Fibroblast of gingiva (primary cell): ENCODE measurements around the gene CFAP52.
"Not testable (repeated sequence)": the region's sequence is repeated elsewhere in the genome, so short reads cannot be mapped to it uniquely, and the experiment has no call there.

Experiments used
- DNase-seq: peaks from one replicate; pipeline ENCODE4 v3.0.0-alpha.2; 2011; ENCODE audit warnings: low read depth

CFAP52 gene

DNA sequence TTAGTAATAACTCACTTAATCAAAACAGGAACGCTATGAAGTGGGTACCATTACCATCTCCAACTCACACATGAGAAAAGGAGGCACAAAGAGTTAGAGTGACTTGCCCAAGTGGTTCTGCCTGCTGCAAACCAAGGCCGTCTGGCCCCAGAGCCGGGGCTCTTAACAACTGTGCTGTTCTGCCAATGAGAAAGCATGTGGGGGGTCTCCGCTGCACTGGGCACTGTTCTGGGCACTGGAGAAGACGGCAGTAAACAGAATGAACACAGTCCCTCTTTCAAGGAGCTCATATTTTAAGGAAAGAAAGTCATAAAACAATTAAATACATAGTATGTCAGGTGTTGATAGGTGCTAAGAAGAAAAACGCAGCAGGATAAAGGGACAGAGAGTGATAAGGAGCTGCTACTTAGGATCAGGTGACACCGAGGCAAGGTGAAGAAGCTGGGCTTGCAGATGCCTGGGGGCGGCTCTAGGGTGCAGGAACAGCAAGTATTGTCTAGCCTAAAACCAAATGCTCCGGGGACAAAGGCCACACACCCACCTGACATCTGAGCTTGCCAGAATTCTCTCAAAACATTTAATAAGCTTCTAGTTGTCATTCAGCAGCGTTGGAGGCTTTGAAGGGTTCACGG lies 7.4 kb upstream of the CFAP52 start:
- DNase-seq = no peak

DNA sequence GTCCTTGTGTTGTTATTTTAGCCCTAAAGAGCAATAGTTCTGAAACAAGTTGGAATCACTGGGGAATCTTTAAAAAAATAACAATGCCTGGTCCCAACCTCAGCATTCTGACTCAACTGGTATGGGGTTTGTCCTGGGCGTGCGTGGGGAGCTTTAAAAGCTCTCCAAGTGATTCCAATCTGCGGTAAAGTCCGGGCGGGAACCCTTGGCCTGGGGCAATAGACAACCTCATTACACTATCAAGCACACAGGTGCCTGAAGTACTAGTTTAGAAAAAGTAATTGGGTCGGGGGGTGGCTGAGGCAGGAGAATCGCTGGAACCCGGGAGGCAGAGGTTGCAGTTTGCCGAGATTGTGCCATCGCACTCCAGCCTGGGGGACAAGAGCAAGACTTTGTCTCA lies 5.2 kb upstream of the CFAP52 start:
- DNase-seq = no peak

DNA sequence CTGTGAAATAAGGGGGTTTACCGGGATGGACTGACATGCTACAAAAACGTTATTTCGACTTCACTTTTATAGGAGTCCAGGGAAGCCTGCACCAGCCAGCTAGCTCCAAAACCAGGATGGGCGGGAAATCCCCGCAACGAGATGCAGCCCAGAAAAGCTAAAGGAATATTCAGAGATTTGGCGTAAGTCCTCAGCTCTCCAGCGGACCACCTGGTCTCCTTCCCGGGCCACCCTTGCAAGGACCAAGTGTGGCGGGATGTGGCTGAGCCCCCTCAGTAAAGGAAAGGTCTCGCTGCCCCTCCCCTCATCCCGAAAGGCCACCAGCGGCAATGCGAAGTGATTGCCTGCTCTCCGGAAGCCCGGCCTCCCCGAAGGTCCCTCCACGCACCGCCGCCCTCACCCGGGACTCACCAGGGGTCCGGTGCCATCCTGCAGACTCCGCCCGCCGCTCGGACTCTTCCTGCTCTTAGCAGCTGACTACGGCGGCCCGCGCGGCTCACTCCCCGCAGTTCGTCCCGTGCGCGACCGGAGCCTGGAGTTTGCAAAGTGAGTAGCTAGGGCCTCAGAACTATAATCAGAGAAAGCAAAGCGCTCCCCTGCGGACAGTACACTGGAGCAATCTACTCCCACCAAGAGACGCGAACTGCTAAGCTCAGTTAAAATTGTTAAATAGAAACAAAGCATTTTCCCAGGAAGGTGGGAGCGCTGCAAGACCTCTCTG lies 901 bp upstream of the CFAP52 start, which contains the start of gene STX8:
TSS of gene STX8 (minus strand) at position 440 of the 721 bp plus-strand sequence. CDS start at position 428, 12 bp downstream.
- peak; percentile 91 for DNase-seq

DNA sequence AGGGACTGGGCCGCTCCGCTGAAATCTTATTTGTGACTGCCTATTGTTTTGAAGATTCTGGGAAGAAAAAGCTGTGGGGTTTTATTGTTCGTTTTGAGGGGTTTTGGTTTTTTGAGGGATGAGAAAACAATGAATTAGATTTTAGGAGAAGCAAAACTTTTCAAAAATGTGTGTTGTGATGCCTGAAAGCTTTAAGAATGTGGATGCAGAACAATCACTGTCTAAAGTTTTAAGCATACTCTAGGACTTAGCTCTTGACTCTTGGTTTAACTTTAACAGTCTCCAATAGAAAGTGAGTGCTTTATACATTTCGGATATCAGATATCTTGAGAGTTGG lies 899 bp downstream of the CFAP52 start:
- no peak for DNase-seq

DNA sequence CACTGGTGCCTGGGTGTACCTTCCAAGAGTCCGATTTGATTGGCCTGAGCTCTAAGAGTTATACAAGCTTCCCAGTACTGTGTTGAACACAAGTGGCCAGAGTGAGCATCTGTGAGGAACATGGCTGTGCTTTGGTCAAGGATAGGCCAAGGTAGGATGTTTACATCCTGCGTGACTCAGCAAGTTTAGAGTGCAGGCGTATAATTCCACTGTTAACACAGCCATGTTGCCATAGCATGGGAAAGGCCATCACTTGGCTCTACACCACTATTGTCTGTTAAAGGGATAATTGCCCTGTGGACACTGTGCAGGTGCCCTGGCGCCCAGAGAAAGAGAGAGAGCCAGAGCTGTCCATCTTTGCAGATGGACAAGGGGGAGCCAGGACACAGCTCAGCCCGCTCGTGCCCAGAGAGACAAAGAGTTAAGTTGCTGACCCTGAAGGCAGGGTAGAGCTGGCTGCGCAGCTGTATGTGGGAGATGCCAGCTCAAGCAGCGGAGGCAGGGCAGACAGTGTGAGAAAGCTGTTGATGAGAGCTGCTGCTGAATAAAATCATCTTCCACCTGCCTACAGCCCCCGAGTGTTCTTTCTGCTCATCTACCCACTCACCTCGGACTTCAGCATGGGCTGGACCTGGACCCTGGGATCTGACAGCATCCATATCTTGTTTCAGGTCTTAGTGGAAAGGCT lies 11.7 kb downstream of the CFAP52 start:
- DNase-seq = no peak

DNA sequence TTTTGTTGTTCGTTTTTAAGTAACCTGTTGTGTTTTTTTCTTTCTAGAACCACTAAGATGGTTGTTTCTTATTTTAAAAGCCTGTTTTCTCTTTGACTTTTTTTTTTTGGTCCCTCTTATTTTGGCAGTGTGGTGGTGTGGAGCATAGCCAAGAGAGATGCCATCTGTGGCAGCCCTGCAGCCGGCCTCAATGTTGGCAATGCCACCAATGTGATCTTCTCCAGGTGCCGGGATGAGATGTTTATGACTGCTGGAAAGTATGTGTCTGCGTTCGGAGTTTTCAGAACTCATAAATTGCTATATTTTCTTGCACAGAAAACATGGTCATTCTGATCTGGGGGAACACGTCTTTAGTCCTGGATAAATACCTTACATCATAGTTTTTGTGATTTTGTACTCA lies 17.6 kb downstream of the CFAP52 start:
- no peak for DNase-seq

DNA sequence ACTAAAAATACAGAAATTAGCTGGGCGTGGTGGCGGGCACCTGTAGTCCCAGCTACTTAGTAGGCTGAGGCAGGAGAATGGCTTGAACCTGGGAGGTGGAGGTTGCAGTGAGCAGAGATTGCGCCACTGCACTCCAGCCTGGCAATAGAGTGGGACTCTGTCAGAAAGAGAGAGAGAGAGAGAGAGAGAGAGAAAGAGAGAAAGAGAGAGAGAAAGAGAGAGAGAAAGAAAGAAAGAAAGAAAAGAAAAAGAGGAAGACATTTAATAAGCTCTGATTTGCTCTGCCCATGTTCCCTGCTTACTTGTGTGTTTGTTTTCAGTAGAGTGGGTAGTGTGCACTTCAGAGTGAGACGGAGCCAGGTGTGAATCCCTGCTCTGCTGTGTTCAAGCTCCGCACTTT lies 21.2 kb downstream of the CFAP52 start:
- DNase-seq = not testable (repeated sequence)

DNA sequence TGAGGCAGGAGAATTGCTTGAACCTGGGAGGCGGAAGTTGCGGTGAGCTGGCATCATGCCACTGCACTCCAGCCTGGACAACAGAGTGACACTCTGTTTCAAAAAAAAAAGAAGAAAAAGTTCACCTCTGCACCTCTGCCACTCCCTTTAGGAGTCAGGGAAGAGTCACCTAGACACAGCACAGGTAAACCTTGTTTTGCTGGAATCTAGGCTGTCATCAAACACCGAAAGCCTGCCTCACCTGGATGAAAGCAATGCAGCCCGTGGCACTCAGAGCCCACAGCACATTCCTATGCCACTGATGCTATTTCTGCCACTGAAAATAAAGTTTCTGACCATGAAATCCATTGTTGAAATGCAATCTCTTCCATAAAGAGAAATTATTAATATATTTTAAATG lies 22.2 kb downstream of the CFAP52 start:
- no peak for DNase-seq

DNA sequence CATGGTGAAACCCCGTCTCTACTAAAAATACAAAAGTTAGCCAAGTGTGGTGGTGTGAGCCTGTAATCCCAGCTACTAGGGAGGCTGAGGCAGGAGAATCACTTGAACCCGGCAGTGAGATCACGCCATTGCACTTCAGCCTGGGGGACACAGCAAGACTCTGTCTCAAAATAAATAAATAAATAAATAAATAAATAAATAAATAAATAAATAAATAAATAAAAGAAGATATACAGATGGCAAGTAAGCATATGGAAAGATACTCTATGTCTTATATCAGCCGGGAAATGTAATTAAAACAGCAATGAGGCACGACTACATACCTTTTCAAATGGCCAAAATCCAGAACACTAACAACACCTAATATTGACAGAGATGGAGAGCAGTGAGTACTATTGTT lies 28.1 kb downstream of the CFAP52 start:
- DNase-seq = not testable (repeated sequence)

DNA sequence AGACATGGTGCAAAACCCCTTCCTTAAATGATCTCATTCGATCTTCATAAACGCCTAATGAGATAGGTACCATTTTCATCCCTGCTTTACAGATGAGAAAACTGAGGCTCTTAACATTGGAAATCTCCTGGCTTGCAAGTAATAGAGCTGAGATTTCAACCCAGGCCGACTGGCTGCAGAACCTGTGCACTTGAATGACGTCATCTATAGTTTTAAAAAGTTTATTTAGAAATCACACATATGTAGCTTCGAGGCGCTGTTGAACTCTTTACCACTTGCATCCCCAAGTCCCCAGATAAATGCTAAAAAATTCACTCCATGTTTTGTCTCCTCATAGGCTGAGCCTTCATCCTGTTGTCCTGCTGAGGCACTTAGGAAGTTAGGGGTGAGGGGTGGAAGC lies 30.0 kb downstream of the CFAP52 start:
- DNase-seq = no peak

DNA sequence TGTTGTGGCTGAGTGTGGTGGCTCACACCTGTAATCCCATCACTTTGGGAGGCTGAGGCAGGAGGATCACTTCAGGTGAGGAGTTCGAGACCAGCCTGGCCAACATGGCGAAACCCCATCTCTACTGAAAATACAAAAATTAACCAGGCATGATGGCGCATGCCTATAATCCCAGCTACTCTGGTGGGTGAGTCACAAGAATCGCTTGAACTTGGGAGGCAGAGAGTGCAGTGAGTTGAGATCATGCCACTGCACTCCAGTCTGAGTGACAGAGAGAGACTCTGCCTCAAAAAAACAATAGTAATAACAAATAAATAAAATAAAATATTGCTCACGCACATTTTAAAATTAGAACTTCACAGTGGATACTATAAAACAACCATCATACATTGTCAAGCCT lies 30.6 kb downstream of the CFAP52 start:
- DNase-seq = not testable (repeated sequence)

DNA sequence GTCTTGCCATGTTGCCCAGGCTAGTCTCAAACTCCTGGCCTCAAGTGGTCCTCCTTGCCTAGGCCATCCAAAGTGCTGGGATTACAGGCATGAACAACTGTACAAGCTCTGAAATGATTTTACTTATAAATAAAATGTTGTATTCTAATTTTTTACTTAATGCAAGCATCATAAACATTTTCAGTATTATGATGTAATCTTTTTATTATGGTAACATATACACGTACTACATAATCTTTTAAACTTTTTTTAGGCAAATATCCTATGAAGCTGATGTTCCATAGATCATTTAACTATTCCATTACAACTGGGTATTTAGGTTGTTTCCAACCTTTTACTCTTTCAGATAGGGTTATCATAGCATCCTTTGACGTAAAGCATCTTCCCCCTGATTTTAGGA lies 35.1 kb downstream of the CFAP52 start:
- DNase-seq = no peak

DNA sequence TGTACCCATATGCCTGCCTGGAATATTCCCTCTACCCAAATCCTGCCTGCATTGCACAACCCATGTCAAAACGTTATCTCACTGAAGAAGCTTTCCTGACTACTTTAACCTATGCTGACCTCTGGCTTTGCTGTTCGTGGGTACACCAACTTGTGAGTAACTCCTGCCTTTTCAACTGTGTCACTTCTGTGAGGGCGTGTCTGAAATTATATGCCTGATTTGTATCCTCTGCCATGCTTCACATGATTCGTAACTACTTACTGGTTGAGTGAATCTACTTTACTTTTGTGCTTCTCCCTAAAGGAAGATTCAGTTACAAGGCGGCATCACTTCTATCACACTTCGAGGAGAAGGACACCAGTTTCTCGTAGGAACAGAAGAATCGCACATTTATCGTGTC lies 35.6 kb downstream of the CFAP52 start:
- DNase-seq = no peak

DNA sequence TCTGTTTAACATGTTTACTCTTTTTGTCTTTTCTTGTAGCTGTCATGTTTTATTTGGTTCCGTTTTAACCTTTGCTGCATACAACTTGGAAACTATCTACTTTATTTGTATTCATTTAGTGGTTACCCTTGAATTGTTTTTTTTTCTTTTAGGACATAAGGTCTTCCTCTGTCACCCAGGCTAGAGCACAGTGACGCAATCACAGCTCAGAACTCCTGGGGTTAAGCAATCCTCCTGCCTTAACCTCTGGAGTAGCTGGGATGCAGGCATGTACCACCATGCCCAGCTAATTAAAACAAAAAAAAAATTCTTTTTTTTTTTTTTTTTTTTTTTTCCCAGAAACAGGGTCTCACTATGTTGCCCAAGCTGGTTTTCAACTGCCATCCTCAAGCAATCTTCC lies 39.0 kb downstream of the CFAP52 start:
- DNase-seq = no peak

DNA sequence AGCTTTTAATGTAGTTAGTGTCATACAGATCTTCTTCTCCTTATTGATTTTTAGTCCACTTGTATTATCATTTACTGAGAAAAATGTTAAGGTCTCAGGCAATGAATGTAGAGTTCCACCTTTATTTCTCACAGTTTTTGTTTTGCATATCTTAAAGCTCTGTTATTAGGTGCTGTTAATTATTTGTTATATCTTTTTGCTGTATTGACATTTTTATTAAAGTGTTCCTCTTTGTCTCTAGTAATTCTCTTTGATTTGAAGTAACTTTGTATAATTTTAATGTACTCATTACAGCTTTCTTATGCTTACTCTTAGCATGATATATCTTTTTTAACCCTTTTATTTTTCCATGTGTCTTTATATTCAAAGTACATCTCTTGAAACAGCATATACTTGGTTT lies 46.5 kb downstream of the CFAP52 start:
- no peak for DNase-seq

DNA sequence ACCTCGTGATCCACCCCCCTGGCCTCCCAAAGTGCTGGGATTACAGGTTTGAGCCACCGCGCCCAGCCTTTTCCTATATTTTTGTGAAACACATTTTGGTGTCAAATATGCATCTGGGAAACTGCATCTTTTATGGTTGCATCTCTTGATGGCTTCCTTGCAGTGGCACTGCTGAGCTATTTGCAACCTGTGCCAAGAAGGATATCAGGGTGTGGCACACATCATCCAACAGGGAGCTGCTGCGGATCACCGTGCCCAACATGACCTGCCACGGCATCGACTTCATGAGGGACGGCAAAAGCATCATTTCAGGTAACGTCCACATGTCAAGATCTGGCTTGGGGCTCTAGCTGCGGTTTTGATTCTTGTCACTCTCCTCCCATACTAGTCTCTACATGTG lies 52.1 kb downstream of the CFAP52 start:
- DNase-seq = no peak

DNA sequence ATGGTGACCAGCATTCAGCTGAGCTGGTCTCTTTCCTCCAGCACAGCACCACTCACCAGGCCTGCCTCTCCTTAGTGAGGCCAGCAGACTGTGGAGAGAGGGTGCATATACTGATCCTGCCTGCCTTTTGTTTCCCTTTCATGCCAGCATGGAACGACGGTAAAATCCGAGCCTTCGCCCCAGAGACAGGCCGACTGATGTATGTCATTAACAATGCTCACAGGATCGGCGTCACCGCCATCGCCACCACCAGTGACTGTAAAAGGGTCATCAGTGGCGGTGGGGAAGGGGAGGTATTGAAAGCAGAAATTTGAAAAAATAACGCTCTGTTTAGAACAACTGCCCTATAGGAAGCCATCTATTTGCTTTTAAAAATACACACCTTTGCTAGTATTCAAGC lies 56.3 kb downstream of the CFAP52 start:
- no peak for DNase-seq

DNA sequence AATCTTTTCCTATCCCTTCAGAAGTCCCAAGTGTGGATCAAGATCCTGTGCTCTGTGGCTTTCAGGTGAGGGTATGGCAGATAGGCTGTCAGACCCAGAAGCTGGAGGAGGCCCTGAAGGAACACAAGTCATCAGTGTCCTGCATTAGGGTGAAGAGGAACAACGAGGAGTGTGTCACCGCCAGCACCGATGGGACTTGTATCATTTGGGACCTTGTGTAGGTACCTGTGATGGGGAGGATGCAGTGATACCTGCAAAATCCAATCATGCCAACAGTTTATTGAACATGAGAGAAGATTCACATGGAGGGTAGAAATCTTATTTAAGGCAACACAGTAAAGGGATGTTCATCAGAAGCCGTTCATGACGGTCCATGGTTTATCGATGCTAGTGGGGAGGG lies 58.9 kb downstream of the CFAP52 start:
- no peak for DNase-seq

DNA sequence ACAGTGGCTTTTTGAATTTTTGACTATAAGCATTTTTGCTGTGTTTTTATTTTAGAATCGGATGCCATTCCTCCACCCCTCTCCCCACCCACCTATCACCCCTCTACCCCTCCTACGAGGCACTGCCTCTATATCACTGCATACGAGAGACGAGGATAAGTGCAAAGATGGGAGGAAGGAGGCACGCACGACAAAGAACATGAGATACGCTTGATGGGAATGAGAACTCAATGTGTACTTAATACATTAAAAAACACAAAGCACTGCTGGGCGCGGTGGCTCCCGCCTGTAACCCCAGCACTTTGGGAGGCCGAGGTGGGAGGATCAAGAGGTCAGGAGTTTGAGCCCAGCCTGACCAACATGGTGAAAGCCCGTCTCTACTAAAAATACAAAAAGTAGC lies 60.1 kb downstream of the CFAP52 start:
- DNase-seq = no peak

DNA sequence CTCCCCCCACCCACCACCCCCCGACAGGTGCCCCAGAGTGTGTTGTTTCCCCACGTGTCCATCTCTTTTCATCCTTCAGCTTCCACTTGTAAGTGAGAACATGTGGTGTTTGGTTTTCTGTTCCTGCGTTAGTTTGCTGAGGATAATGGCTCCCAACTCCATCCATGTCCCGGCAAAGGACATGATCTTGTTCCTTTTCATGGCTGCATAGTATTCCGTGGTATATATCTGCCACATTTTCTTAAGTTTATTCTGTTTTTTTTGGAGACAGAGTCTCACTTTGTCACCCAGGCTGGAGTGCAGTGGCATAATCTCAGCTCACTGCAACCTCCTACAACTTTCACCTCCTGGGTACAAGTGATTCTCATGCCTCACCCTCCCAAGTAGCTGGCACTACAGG lies 63.9 kb downstream of the CFAP52 start:
- not testable (repeated sequence) for DNase-seq

DNA sequence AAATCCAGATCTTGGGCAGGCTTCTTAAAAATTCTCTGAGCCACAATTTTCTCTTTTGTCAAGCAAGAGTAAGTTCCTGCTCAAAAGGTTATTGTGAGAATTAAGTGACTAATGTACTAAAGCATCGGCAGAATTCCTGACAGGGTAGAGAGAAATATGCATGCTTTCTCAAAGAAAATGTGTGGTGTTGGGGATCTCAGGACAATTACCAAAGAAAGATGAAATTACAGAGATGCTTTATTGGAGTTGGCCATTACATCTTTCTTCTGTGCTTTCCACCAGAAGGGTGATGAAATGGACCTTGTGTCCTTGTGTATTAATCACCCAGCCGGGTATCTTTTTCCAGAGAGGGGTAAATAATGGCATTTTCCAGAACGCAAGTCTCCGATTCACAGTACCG lies 67.2 kb downstream of the CFAP52 start:
- no peak for DNase-seq

DNA sequence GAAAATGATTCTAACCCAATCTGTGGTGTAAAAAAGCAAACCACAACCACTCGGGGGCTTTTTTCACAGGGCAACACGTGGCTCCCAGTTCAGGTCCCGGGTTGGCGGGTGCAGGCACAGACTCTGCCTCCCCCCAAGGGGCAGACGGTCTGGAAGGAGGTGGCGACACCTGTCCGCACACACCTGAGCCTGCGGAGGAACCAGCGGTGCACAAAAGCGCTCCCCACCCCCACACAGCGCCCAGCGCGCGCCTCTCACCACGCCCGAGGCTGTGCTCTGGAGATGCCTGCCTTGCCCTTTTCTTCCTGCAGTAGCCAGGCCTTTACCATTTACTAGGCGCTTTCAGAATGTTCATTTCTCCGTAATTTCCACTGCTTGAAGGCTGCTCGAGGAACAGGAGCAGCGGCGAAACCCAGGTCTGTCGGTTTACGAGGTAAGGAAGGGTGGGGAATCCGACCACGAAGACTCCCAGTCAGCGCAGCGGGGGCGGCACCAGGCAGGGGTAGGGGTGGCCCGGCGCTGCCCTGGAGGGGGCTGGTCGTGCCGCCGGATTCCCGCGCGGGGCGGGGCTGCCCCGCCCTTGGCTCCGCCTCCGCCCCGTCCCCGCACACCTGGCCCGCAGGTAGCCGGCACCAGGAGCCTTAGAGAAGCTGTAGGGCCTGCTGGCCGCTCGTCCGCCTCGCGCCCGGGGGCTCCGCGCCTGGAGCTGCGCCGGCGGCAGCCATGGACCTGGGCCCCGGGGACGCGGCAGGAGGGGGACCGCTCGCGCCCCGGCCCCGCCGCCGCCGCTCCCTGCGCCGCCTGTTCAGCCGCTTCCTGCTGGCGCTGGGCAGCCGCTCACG lies 68.7 kb downstream of the CFAP52 start, which contains the start of gene USP43:
TSS of gene USP43 (plus strand) at position 608 of the 842 bp plus-strand sequence. CDS start at position 724, 116 bp downstream.
- DNase-seq = no peak
